ENCODE results near the gene DICER1.
"Not testable (repeated sequence)": the region's sequence is repeated elsewhere in the genome, so short reads cannot be mapped to it uniquely, and the experiment has no call there.

DICER1 gene, protein sequence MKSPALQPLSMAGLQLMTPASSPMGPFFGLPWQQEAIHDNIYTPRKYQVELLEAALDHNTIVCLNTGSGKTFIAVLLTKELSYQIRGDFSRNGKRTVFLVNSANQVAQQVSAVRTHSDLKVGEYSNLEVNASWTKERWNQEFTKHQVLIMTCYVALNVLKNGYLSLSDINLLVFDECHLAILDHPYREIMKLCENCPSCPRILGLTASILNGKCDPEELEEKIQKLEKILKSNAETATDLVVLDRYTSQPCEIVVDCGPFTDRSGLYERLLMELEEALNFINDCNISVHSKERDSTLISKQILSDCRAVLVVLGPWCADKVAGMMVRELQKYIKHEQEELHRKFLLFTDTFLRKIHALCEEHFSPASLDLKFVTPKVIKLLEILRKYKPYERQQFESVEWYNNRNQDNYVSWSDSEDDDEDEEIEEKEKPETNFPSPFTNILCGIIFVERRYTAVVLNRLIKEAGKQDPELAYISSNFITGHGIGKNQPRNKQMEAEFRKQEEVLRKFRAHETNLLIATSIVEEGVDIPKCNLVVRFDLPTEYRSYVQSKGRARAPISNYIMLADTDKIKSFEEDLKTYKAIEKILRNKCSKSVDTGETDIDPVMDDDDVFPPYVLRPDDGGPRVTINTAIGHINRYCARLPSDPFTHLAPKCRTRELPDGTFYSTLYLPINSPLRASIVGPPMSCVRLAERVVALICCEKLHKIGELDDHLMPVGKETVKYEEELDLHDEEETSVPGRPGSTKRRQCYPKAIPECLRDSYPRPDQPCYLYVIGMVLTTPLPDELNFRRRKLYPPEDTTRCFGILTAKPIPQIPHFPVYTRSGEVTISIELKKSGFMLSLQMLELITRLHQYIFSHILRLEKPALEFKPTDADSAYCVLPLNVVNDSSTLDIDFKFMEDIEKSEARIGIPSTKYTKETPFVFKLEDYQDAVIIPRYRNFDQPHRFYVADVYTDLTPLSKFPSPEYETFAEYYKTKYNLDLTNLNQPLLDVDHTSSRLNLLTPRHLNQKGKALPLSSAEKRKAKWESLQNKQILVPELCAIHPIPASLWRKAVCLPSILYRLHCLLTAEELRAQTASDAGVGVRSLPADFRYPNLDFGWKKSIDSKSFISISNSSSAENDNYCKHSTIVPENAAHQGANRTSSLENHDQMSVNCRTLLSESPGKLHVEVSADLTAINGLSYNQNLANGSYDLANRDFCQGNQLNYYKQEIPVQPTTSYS (N-terminal part only)

DNA sequence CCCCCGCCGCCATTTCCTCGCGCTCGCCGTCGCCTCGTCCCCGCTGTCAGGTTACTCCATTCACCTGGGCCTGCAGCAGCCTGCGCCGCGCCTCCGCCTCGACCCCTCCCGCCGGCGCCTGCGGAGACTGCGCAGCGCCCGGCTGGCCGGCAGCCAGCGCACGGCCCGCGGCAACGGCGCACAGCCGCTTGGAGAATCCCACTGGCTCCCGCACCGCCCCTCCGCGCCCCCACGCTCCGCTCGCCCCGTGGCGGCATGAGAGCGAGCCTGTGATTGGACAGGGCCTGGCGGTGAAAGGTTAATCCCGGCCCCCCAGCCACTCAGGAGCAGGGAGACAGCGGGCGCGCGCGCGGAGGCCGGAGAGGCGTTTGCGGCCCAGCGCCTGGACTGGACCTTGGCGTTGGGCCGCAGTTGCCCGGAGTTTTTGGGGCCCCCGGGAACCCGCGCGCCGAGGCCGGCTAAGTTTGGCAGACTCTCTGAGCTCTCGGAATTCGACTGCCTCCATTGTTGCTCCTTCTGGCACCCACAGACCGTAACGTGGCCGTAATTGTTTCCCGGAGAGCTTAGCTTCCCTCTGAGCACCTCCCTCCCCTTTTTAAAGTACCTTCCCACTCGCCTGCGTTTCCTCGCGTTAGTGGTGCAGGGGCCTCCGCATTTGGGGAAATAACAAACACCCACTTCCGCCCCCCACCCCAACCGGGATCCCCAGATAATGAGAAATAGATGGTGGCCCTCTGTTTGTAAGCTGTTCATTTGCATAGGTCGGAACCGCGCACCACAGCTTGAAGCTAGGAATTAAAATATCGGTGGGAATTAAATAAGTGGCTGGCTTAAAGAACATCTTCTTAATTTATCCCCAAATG, at the start of gene DICER1:
Gene DICER1 (minus strand): TSS at position 203 of the 863 bp plus-strand sequence. CDS start 24,071 bp downstream, outside the sequence.
- DNase-seq (ENCODE audit: low read depth in 2 of 2): peak; percentile 86 to 91

DNA sequence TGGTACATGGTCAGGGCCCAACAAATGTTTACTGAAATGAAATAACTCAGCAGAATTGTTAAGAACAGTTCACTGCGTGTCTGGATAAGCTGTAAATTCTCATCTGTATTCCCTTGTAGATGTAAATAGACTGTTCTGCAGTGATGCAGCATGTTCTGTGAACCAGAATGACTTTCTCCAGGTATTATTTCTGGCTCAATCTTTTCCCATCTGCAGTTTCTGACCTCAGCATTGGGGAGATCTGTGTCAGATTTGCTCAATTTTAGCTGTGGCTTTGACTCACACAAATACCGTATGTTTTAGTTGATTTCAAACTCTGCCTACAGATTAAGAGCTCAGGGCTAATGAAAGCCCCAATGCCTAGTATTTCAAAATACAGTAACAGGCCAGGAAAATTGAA, 49.2 kb upstream of the DICER1 start:
- DNase-seq (ENCODE audit: low read depth in 2 of 2): no peak

DNA sequence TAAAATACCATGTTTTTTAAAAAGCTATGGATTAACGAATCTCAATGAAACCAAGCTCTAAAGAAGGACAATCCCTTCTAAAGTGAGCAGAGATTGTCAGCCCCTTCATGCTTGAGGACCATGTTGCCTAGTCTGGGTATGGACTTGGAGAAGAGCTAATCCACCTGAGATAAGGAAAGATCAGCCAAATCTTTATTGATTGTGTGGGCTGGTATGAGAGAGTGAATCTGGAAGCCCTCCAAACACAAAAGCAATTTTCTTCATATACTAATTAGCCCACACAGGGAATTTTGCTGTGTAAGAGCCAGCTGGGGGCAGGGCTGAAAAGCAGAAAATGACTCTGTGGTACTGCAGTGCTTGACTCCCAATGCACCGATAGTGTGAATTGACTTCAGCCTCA, 47.4 kb upstream of the DICER1 start:
- no peak for DNase-seq (ENCODE audit: low read depth in 2 of 2)

DNA sequence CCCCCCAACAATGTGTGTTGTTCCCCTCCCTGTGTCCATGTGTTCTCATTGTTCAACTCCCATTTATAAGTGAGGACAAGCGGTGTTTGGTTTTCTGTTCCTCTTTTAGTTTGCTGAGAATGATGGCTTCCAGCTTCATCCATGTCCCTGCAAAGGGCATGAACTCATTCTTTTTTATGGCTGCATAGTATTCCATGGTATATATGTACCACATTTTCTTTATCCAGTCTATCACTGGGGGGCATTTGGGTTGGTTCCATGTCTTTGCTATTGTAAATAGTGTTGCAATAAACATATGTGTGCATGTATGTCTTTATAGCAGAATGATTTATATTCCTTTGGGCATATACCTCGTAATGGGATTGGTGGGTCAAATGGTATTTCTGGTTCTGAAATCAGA, 44.4 kb upstream of the DICER1 start:
- DNase-seq (ENCODE audit: low read depth in 2 of 2): not testable (repeated sequence)

DNA sequence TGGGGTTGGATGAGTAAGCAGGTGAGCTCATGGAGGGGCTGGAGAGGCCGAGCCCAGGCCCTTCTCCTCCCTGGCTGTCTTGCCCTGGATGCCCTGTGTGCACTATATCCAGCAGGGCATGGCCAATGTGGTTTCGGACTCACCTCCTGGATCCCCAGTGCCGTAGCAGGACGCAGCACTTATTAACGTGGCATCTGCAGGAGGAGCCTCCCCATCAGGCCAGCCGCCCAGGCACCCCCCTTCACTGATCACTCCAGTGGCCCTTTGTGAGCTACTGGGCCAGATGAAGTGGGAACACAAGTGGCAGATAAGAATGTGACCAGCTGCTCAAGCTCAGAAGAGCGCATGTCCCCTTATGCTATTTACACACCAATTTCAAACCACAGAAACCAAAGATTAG, 43.1 kb upstream of the DICER1 start:
- DNase-seq (ENCODE audit: low read depth in 2 of 2): no peak

DNA sequence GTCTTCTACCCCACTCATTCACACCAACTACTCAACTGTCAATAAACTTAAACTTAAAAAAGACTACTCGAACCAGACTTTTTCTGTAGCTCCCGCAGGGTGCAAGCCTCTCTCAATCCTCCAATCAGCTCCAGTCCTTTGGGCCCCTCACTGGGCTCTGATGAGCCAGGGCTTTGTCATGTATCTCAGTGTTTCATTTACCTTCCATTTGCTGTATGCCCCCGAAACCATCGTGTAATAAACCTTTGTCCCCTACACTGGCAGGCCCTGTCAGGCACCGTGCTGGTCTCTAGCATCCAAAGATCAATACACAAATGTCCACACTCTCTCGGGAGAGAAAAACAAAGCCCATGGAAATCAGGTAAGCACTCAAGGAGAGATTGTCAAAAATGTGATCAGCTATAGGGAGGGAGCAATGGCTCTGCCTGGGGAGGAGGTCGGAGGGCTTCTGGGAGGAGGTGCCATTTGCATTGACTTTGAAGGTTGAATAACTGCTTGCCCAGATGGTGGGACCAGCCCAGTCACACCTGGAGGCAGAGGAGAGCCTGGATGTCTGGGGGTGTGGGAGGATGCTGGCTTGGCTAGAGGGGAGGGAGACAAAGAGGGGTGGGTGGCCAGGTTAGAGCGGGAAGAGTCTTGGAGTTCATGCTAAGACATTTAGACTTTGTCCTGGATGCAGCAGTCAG, 42.1 kb upstream of the DICER1 start:
- no peak for DNase-seq (ENCODE audit: low read depth in 2 of 2)

DNA sequence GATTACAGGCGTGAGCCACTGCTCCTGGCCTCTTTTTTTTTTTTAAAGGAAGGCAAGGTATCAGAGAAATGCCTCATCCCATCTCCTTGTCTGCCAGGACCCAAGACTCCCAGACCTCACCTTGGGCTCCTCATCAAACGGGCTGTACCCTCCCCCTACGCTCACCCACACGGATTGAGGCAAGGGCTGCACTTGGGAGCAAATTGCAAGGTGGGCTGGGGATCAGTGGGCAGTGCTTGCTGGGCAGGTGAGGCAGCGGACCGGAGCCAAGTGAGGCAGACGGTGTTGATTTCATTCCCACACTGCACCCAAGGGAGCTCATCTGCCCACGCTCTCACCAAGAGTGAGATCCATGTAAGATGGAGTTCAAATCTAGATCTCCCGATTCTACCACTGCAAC, 41.0 kb upstream of the DICER1 start:
- DNase-seq (ENCODE audit: low read depth in 2 of 2): no peak

DNA sequence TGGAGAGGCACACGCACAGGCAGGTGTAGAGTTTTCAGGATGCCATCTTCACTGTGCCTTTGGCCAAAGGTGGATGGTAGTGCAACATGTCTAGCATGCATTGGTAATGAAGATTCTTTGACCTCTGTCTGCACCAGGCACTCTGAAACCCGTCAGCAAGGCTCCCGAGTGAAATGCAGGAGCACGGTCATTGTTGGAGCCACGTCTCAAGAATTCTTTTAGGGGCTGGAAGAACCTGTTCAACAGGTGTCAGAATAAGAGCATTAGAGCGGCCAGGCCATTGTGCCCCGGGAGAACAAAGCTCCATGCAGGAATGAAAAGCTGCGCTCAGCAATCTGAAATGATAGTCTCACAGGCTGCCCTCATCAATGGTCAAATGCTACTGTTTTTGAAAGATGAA, 40.2 kb upstream of the DICER1 start:
- DNase-seq (ENCODE audit: low read depth in 2 of 2): no peak

DNA sequence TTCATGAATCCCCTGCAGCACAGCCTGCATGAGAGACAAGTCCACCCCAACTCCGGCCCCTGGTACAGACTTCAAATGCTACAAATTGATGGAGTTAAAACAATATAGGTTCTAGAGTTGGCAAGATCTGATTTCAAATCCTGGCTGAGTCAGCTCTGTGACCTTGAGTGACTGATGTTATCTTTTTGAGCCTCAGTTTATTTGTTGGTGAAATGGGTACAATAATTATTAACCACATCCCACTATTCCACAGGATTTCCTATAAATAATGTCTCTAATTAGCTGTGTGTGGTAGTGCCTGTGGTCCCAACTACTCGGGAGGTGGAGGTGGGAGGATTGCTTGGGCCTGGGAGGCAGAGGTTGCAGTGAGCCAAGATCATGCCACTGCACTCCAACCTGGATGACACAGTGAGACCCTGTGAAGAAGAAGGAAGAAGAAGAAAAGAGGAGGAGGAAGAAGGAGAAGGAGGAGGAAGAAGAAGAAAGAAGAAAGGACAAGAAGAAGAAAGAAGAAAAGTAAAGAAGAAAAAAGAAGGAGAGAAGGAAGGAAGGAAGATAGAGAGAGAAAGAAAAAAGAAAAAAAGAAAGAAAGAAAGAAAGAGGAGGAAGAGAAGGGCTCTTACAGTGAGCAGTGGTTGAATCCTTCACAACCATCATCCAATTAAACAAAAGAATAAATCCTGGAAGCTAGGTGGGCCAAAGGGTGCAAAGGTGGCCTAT, 39.7 kb upstream of the DICER1 start:
- no peak for DNase-seq (ENCODE audit: low read depth in 2 of 2)

DNA sequence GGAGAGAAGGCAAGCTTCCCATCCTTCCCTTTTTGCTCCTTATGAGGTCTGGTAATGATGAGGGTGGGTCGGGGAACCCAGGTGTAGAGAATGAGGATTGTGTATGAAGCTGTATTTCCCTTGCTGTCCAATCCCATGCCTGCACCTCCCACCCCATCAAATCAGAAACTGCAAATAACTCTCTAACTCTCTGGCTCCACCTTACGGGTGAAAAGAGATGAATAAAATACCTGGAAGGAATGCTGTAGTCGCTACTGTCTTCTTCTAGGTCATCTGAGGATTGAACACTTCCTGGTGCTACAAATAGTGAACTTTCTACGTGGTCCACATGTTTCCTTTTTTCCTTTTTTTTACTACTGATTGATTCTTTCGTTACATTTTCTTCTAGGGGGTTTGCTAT, 38.9 kb upstream of the DICER1 start:
- no peak for DNase-seq (ENCODE audit: low read depth in 2 of 2)

DNA sequence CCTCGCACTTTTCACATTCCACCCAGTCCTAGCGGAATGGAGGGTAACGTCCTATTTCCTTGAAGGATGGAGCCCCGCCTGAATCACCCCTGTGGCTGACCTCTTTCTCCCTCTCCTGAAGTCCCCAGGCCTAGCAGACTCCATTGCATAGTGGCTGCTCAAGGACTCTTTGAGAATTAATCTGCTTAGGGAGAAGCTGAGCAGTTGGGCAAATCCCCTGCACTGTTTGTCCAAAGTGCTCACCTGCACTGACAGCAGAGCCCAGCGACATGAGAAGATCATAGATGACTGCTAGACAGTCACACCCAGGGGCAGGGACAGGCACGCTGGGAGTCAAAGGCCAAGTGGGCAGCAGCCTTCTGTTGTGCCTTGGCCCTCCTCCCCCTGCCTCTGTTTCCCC, 37.7 kb upstream of the DICER1 start:
- DNase-seq (ENCODE audit: low read depth in 2 of 2): no peak

DNA sequence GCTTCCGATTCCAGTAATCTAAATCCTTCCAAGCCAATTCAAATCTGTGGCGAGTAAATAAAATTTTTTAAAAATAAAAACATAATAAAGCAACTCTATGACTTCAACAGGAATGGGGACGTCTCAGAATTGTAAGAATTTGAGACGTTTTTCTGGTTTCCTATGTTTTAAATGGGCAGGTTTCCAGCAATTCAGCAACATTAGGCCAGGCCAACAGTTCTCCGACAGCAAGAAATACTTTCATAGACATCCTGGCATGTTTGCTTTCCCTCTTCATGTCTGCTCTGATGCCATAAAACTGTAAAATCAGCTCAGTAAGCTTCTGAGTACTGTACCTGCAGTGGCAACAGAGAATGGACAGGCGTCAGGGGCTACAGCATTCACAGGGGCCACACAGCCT, 35.8 kb upstream of the DICER1 start:
- DNase-seq (ENCODE audit: low read depth in 2 of 2): no peak

DNA sequence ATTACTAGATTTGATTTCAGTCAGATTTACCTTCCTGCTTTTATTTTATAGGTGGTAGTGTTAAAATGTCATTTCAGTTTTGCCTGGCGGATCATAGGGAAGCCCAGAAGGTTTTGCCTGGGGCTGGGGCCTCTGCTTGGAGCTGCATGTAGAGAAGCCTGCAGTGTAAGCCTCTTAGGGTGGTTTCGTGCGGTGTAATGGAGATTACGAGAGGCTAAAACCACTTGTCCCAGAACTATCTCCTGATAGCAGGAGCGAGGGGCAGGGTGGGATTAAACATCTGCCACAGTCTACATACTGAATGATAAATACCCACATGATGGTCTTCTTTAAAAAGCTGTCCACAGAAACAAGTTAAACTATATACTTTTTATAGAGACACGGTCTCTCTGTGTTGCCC, 35.0 kb upstream of the DICER1 start:
- no peak for DNase-seq (ENCODE audit: low read depth in 2 of 2)

DNA sequence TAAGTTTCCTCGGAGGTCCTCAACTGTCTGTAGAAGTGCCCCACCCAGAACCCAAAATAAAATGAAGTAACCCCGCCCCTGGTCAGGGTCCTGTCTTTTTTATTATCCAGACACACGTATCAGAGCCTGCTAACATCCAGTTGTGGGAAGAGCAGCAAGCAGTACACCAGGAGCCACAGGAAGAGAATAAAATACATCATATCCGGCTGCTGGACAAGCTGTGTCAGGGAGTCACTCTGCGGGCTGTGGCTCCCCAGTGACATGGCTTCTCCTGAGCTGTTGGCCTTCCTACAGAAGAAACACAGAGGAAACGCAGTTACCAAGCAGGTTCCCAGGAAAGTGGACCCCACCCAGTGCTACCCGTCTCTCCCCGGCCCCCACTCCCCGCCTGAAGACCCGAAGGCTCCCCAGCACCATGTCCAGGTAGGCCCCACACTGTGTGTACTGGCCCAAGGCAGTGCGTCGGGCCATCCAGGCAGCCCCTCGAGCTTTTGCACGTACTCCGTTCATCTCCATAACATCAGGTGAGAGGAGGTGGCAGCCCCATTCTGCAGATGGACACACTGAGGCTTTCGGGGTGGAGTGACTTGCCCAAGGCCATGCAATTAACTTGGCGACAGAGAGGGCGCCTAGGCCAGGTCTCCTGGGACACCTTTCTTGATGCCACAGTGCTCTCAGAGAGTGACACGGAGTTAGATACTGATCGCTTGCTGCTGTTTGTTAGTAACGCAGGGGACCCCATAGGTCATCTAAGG, 34.3 kb upstream of the DICER1 start:
- no peak for DNase-seq (ENCODE audit: low read depth in 2 of 2)

DNA sequence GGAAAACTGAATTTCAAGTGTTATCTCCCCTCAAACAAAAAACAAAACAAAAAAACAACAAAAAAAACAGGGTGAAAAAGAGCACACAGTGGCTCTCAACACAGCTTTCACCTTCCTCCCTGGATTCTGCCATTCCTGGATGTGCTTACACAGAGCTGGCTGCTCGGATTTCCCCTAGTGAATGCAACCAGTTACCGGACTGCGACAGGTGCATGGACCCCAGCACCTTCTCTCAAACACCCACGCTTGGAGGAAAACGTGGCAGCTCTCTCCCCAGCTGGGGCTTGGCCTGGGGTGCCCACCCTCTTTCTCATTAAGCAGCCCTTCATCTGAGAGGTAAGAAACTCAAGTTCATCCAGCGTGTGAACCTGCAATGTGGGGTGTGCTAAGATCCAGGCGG, 33.5 kb upstream of the DICER1 start:
- DNase-seq (ENCODE audit: low read depth in 2 of 2): no peak

DNA sequence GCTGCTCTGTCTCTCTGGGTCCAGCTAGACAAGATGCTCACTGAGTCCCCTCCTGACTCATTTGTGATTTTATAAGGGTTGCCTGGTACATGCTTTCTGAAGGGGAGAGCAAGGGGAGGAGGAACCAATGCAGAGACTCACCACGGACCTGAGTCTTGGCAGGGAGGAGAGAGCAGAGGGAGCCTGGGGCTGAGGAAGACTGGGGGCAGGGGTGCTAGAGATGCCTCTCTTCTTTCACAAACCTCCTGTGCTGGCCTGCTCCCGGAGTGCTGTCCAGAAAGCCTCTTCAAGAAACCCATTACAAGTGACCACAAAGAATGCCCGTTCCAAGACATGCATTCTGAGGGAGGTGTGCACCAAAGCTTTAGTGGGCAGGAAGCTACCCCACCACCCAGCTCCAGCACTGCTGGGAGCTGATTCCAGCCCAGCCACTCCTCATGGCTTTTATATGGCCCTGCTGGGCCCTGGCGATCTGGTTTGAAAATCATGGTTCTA, 33.1 kb upstream of the DICER1 start:
- no peak for DNase-seq (ENCODE audit: low read depth in 2 of 2)

DNA sequence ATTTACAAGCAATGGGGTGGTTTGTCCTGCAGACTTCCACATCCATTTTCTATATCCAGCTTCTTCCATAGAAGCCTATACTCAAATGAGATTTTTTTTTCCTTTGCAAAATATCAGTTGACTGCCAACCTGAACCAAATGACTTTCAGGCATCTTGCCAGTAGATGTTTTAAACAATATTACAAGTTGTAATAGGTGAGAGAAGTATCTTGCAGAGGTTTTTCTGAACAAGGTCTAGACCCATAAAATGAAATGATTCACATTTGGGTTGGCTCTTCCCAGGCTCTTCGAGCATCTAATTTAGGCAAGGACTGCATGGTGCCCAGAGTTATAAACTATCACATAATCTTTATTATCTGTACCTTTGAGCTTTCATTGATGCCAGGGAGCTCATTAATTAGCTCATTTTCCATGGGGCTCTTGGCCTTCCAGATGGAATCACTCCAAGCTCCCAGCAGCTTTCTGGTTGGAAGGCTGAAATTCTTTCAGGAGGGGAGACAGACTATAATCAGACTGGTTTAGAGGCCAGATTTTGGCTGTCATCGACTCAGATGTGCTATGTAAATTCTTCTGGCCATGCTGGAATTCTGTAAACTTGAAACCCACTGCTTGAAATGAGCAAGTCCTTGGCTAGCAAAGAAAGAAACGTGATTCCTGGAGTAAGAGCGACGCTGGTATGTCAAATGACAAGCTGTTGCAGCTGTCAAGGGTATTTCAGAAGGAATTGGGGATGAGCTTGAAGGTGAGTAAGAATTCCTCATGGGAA, 32.2 kb upstream of the DICER1 start:
- no peak for DNase-seq (ENCODE audit: low read depth in 2 of 2)

DNA sequence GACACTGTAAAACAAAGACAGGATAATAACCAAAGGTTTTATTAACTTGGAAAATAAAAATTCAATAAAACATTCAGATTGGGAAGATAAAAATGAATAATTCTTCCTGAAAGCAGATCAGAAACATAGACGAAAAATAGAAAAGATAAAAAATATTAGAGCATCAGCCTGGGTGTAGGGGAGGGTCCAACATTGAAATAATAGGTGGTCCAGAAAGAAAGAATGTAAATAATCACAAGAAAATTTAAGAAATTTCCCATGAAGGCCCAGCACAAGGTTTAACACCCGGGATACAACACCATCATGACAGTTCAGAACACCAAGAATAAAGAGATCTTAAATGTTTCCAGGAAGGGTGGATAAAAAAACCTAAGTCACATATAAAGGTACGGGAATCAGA, 31.1 kb upstream of the DICER1 start:
- DNase-seq (ENCODE audit: low read depth in 2 of 2): no peak

Data from stimulated activated CD4-positive, alpha-beta T cell treated with anti-CD3 and anti-CD28 coated beads, Interleukin-1b, Interleukin-23, amount 100 ng/mL, for 1 hour (primary cell).